Prostate gland (tissue), 2 donors: Measurements from ENCODE around the gene EXO5. TPM values are rescaled to one million over a fixed set of nuclear protein-coding genes. Genes with fewer than 3 reads are reported as not detected.
"Not testable (repeated sequence)": the region's sequence is repeated elsewhere in the genome, so short reads cannot be mapped to it uniquely, and the experiment has no call there.

ENCODE experiments used
- DNase-seq: peaks from one replicate; pipeline ENCODE4 v3.0.0-alpha.2; 2019; ENCODE audit warnings: low spot score
- H3K27ac ChIP-seq, 2 donors: fragments of 200-600 bp; sonication (generic); 2 replicates each; pipeline ENCODE4 v1.5.1; 2017 to 2019
- H3K27me3 ChIP-seq: fragments of 200-600 bp; sonication (generic); replicated peaks from 2 replicates; pipeline ENCODE4 v1.5.1; 2019; ENCODE audit not compliant: insufficient read depth
- H3K36me3 ChIP-seq, 2 donors: fragments of 200-600 bp; sonication (generic); 1 replicate in 1 of 2; 2 replicates in 1 of 2; pipeline versions ENCODE4 v1.5.1 to v1.8.1; 2017 to 2019
- H3K4me1 ChIP-seq: fragments of 200-600 bp; sonication (generic); replicated peaks from 2 replicates; pipeline ENCODE4 v1.5.1; 2019
- H3K4me3 ChIP-seq, 2 donors: fragments of 200-600 bp; sonication (generic); 2 replicates each; pipeline ENCODE4 v1.5.1; 2017 to 2019
- H3K9me3 ChIP-seq: fragments of 200-600 bp; sonication (generic); 2 replicates; pipeline ENCODE4 v1.5.1; 2017
- POLR2A ChIP-seq: fragments of 450-650 bp; IDR thresholded peaks from one replicate; pipeline ENCODE4 v1.6.1; 2016; ENCODE audit warnings: antibody characterized with exemption, mild to moderate bottlenecking
- POLR2AphosphoS5 ChIP-seq: sonication (generic); formaldehyde crosslinking; IDR thresholded peaks from one replicate; pipeline ENCODE4 v1.6.1; 2017; ENCODE audit warnings: antibody characterized with exemption
- WGBS: methylation state at CpG from one replicate; pipeline ENCODE4 v1.1.5; 2018; 5-methylcytosine and 5-hydroxymethylcytosine counted together
- intact Hi-C: fragments of 100-400 bp; cut with DNase I; formaldehyde crosslinking; loops from one replicate; pipeline ENCODE4 v1.14.2; 2022
- total RNA-seq, 2 donors: library from RNA; depleted of rRNA; stranded (reverse); fragments of >200 nt; gene quantifications; one replicate each; pipeline ENCODE4 v1.1.0, GENCODE V29; 2016
- TF ChIP-seq, protein P1 (sequence below), 4 experiments: fragments of 200-600 bp in 2 of 4; fragments of 450-650 bp in 2 of 4; sonication (generic) in 2 of 4; IDR thresholded peaks; 1 replicate in 3 of 4; 2 replicates in 1 of 4; pipeline ENCODE4 v1.5.1; 2016 to 2019; ENCODE audit warnings: antibody characterized with exemption in 4 of 4, mild to moderate bottlenecking in 2 of 4, moderate library complexity in 2 of 4

EXO5 gene
- total RNA-seq, 2 donors from 2014 or later, result 5.9 to 9.7 TPM

DNA sequence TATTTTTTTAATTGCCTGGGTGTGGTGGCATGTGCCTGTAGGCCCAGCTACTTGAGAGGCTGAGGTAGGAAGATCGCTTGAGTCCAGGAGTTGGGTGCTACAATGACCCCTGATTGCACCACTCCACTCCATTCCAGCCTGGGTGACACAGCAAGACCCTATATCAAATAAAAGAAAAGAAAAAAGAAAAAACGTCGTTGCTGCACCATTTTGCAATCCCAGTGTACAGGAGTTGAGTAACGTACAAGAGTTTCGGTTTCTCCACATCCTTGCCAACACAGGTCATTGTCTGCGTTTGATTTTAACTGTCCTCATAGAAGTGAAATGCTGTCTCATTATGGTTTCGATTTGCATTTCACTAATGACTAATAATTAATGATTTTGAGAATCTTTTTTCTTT is 30.8 kb downstream of the EXO5 start:
- intact Hi-C loops, result no loop called here
- H3K27ac ChIP-seq, result no peak overlapping the region
- no peaks in the 10 kb centered on the region for H3K9me3 ChIP-seq
- no peaks in the 10 kb centered on the region for H3K4me1 ChIP-seq
- no peak for DNase-seq
- H3K36me3 ChIP-seq, result no peaks in the 10 kb centered on the region
- TF ChIP-seq POLR2AphosphoS5 (no peak), POLR2A (no peak)
- TF ChIP-seq, protein P1, sequence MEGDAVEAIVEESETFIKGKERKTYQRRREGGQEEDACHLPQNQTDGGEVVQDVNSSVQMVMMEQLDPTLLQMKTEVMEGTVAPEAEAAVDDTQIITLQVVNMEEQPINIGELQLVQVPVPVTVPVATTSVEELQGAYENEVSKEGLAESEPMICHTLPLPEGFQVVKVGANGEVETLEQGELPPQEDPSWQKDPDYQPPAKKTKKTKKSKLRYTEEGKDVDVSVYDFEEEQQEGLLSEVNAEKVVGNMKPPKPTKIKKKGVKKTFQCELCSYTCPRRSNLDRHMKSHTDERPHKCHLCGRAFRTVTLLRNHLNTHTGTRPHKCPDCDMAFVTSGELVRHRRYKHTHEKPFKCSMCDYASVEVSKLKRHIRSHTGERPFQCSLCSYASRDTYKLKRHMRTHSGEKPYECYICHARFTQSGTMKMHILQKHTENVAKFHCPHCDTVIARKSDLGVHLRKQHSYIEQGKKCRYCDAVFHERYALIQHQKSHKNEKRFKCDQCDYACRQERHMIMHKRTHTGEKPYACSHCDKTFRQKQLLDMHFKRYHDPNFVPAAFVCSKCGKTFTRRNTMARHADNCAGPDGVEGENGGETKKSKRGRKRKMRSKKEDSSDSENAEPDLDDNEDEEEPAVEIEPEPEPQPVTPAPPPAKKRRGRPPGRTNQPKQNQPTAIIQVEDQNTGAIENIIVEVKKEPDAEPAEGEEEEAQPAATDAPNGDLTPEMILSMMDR (IDR thresholded peaks at IDR 0.05), result no peak
- no peak overlapping the region for H3K4me3 ChIP-seq
- 78% methylated on average over 7 of the region's 7 CpGs for WGBS
- H3K27me3 ChIP-seq, result no peaks in the 10 kb centered on the region

DNA sequence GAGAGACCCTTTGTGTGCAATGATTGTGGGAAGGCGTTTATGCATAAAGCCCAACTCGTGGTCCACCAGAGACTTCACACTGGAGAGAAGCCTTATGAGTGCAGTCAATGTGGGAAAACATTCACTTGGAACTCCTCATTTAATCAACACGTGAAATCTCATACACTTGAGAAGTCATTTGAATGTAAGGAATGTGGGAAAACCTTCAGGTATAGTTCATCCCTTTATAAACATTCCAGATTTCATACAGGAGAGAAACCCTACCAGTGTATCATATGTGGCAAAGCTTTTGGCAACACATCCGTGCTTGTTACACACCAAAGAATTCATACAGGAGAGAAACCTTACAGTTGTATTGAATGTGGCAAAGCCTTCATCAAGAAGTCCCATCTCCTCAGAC is 38.4 kb downstream of the EXO5 start:
- no peak overlapping the region for H3K27ac ChIP-seq
- TF ChIP-seq, protein P1 (IDR thresholded peaks at IDR 0.05), result no peak
- TF ChIP-seq POLR2A (no peak), POLR2AphosphoS5 (no peak)
- H3K4me1 ChIP-seq, result no peaks in the 10 kb centered on the region
- no peak for DNase-seq
- no peak overlapping the region for H3K4me3 ChIP-seq
- no peaks in the 10 kb centered on the region for H3K9me3 ChIP-seq
- no peaks in the 10 kb centered on the region for H3K36me3 ChIP-seq
- intact Hi-C loops, result no loop called here
- WGBS, result 97% methylated on average over 4 of the region's 4 CpGs
- H3K27me3 ChIP-seq, result no peaks in the 10 kb centered on the region

- no peaks in the 10 kb centered on the region for H3K36me3 ChIP-seq
- TF ChIP-seq, protein P1 (IDR thresholded peaks at IDR 0.05), result no peak
- no peaks in the 10 kb centered on the region for H3K9me3 ChIP-seq
- intact Hi-C loops, result no loop called here
- H3K27me3 ChIP-seq, result no peaks in the 10 kb centered on the region
- H3K4me3 ChIP-seq, result no peak overlapping the region
- WGBS, result 42% methylated on average over 4 of the region's 4 CpGs
- no peak overlapping the region for H3K27ac ChIP-seq
- no peaks in the 10 kb centered on the region for H3K4me1 ChIP-seq
- no peak for DNase-seq
Measured at GRCh38 chr1:40553017-40553416, 44.5 kb downstream of the EXO5 start.

GRCh38 chr1:40554807-40555206 is 46.2 kb downstream of the EXO5 start:
- H3K4me3 ChIP-seq, H3K4me1 ChIP-seq, DNase-seq, H3K27me3 ChIP-seq, H3K9me3 ChIP-seq, H3K36me3 ChIP-seq, intact Hi-C loops, H3K27ac ChIP-seq: not testable (repeated sequence)
- 87% methylated on average over 7 of the region's 7 CpGs for WGBS

GRCh38 chr1:40556121-40556520 is 47.6 kb downstream of the EXO5 start:
- Histone ChIP-seq H3K4me1 (no peaks in the 10 kb centered on the region), H3K36me3 (no peaks in the 10 kb centered on the region), H3K27ac (no peak overlapping the region), H3K27me3 (no peaks in the 10 kb centered on the region), H3K4me3 (no peak overlapping the region), H3K9me3 (no peaks in the 10 kb centered on the region)
- no peak for DNase-seq
- WGBS, result 86% methylated on average over 5 of the region's 5 CpGs
- TF ChIP-seq, protein P1 (IDR thresholded peaks at IDR 0.05), result no peak
- no peak for TF ChIP-seq POLR2A
- intact Hi-C loops, result no loop called here

DNA sequence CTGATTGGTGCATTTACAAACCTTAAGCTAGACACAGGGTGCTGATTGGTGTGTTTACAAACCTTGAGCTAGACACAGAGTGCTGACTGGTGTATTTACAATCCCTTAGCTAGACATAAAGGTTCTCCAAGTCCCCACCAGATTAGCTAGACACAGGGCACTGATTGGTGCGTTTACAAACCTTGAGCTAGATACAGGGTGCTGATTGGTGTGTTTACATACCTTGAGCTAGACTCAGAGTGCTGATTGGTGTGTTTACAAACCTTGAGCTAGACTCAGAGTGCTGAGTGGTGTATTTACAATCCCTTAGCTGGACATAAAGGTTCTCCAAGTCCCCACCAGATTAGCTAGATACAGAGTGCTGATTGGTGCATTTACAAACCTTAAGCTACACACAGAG is 49.7 kb downstream of the EXO5 start:
- H3K27me3 ChIP-seq, DNase-seq, H3K4me3 ChIP-seq, H3K9me3 ChIP-seq, H3K27ac ChIP-seq, H3K4me1 ChIP-seq, H3K36me3 ChIP-seq, intact Hi-C loops: not testable (repeated sequence)
- 83% methylated on average over 1 of the region's 1 CpG for WGBS
